GM13977 (cell line): Measurements from ENCODE around the gene PRKCE.

Experiments used
- DNase-seq: peaks from one replicate; pipeline ENCODE4 v3.0.0; 2012; ENCODE audit warnings: low spot score
- CTCF ChIP-seq: IDR thresholded peaks from 2 replicates; pipeline ENCODE4 v1.5.1; 2012; ENCODE audit warnings: mild to moderate bottlenecking, control low read depth; ENCODE audit not compliant: insufficient read depth; ENCODE audit errors: extremely low read depth, missing control alignments
- in situ Hi-C: fragments of 300-500 bp; cut with MboI; formaldehyde crosslinking; loops from one replicate; pipeline ENCODE4 v1.12.0; 2022; ENCODE audit warnings: low sequenced_read_pairs, low pct_unique_long_range_greater_than_20kb, mixed read lengths, inconsistent platforms; ENCODE audit not compliant: unreplicated experiment

Gene PRKCE

GRCh38 chr2:45975752-45976517 lies 324.5 kb downstream of the PRKCE start:
- TF ChIP-seq CTCF, result no peak
- no peak for DNase-seq
- in situ Hi-C loops, result no loop called here

GRCh38 chr2:45978302-45978859 lies 326.9 kb downstream of the PRKCE start:
- TF ChIP-seq CTCF, result no peak
- in situ Hi-C loops, result no loop called here
- DNase-seq, result no peak

DNA sequence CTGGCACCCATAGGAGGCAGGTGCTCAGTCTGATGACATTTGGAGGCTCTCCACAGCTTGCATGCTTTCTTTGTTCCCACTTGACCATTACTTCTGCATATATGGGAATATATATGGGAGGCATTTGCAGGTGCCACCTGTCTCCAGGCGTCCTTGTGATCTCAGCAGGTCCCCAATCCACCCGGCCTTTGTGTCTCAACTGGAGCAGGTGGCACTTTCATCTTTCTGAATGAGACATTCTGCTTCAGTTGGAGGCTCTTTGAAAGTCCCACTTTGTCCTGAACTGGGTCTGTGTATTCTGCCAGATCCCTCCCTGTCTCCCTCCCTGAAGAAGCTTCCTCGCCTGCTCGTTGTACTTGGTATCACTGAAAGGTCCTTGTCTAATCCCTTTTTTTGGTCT lies 327.6 kb downstream of the PRKCE start:
- DNase-seq, result no peak
- in situ Hi-C loops, result no loop called here

GRCh38 chr2:45980161-45980865 lies 328.8 kb downstream of the PRKCE start:
- in situ Hi-C loops, result no loop called here
- DNase-seq, result no peak
- no peak for TF ChIP-seq CTCF

More for the DNA sequence above, 327.6 kb downstream of the PRKCE start:
- no peak for TF ChIP-seq CTCF

- TF ChIP-seq CTCF, result no peak
These were observed 330.0 kb downstream of the PRKCE start for GRCh38 chr2:45981384-45981930.

GRCh38 chr2:45982096-45982495 lies 330.6 kb downstream of the PRKCE start:
- in situ Hi-C loops, result no loop called here
- TF ChIP-seq CTCF, result no peak
- DNase-seq, result no peak

More at GRCh38 chr2:45981384-45981930, 330.0 kb downstream of the PRKCE start:
- in situ Hi-C loops, result no loop called here
- DNase-seq, result no peak
